ENCODE measurements around the gene AKNA.
"Not testable (repeated sequence)": the region's sequence is repeated elsewhere in the genome, so short reads cannot be mapped to it uniquely, and the experiment has no call there.

The AKNA gene

GRCh38 chr9:114321759-114322158 lies 66.0 kb downstream of the AKNA start:
- ChIA-PET POLR2A (no interaction called here), CTCF (interaction anchor here (0.8 to 1.7 kb wide), 3 partner anchors 12 to 239 kb away, joined by 3 to 6 read pairs (median 3); no protein-coding TSS in a partner anchor)
- H3K4me3 ChIP-seq (ENCODE audit: low read depth, low read length): no peak overlapping the region

GRCh38 chr9:114320710-114321109 lies 67.1 kb downstream of the AKNA start:
- CTCF ChIA-PET: interaction anchor here (0.8 to 1.7 kb wide), 3 partner anchors 11 to 238 kb away, joined by 3 to 6 read pairs (median 3); no protein-coding TSS in a partner anchor
- H3K4me3 ChIP-seq (ENCODE audit: low read depth, low read length); POLR2A ChIA-PET: not testable (repeated sequence)
- DNase-seq (ENCODE audit: low read depth, low spot score): peak; percentile 33

More at GRCh38 chr9:114321759-114322158, 66.0 kb downstream of the AKNA start:
- DNase-seq (ENCODE audit: low read depth, low spot score): no peak
- TF ChIP-seq CTCF (IDR thresholded peaks at IDR 0.05; ENCODE audit: insufficient read depth, low read length, missing control alignments): no peak

DNA sequence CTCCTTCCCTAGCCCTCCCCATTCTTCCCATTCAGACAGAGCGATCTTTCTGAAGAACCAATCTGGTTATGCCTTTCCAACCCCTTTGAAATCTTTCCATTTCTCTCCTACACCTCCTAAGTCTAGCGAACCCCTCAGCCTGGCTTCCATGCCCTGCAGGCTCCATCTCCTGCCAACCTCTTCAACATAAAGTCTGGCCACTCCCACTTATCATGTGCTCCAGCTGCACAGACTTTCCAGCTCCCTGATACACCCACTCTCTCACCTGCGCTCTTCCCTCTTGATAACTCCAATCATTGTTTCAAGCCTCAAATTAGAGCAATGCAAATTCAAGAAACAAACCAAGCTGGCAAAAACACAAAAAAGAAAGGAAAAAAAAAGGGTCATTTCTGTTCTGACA lies 68.6 kb downstream of the AKNA start:
- H3K4me3 ChIP-seq (ENCODE audit: low read depth, low read length): no peak overlapping the region
- ChIA-PET CTCF (interaction anchor here (0.6 to 1.4 kb wide), 5 partner anchors 10 to 237 kb away, joined by 3 read pairs; no protein-coding TSS in a partner anchor), POLR2A (no interaction called here)
- no peak for TF ChIP-seq CTCF (IDR thresholded peaks at IDR 0.05; ENCODE audit: insufficient read depth, low read length, missing control alignments)
- DNase-seq (ENCODE audit: low read depth, low spot score): no peak

GRCh38 chr9:114318416-114318815 lies 69.4 kb downstream of the AKNA start:
- ChIA-PET CTCF (no interaction called here), POLR2A (no interaction called here)
- no peak for TF ChIP-seq CTCF (IDR thresholded peaks at IDR 0.05; ENCODE audit: insufficient read depth, low read length, missing control alignments)
- H3K4me3 ChIP-seq (ENCODE audit: low read depth, low read length): no peak overlapping the region
- DNase-seq (ENCODE audit: low read depth, low spot score): no peak

- ChIA-PET CTCF (interaction anchor here (1.4 to 3.1 kb wide), 3 partner anchors 208 to 235 kb away, joined by 4 to 15 read pairs (median 5); no protein-coding TSS in a partner anchor), POLR2A (no interaction called here)
- TF ChIP-seq CTCF (IDR thresholded peaks at IDR 0.05; ENCODE audit: insufficient read depth, low read length, missing control alignments): no peak
- DNase-seq (ENCODE audit: low read depth, low spot score): peak; percentile 47
- no peak overlapping the region for H3K4me3 ChIP-seq (ENCODE audit: low read depth, low read length)
These were observed 70.0 kb downstream of the AKNA start for GRCh38 chr9:114317665-114318357.

DNA sequence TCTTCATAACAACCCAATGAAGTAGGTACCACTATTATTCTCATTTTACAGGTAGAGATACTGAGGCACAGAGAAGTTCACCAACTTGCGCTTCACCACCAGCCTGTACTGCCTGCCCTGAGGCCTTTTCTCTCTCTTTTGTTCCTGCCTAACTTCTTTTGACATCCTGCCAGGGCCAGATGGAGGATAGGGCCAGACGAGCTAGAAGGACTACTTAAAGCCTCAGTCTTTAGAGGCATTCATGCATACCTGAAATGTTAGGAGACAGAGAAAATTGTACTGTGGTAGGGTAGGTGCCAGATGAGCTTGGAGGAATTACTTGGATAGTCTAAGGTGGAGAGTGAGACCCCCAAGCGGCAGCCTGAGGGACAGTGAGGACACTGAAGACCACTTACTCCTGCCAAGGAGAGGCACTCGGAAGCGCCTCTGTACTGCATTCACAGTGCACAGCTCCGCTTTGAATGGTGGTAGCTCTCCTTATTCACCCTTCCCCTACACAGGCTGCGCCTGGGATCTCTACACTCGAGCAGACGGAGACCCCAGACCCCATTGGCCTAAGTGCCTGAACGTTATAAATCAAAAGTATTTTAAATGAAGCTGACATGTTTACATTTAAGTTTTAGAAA lies 71.1 kb downstream of the AKNA start:
- POLR2A ChIA-PET: no interaction called here
- TF ChIP-seq CTCF (IDR thresholded peaks at IDR 0.05; ENCODE audit: insufficient read depth, low read length, missing control alignments): no peak
- no peak for DNase-seq (ENCODE audit: low read depth, low spot score)
- CTCF ChIA-PET: interaction anchor here (0.9 to 3.1 kb wide), 7 partner anchors 24 to 234 kb away, joined by 3 to 15 read pairs (median 4); no protein-coding TSS in a partner anchor
- H3K4me3 ChIP-seq (ENCODE audit: low read depth, low read length): no peak overlapping the region

Measured in AG04449 (cell line).